GM12873 (cell line): ENCODE data around the gene ARAP1.

Experiments used
- CTCF ChIP-seq: IDR thresholded peaks from 2 replicates; pipeline ENCODE4 v1.5.1; 2012; ENCODE audit warnings: low read depth, mild to moderate bottlenecking, moderate library complexity, low read length, control low read depth; ENCODE audit not compliant: insufficient read depth; ENCODE audit errors: missing control alignments

The ARAP1 gene

GRCh38 chr11:72673284-72673942 lies 78.8 kb downstream of the ARAP1 start:
- no peak for TF ChIP-seq CTCF

- TF ChIP-seq CTCF = no peak
These were observed 79.5 kb downstream of the ARAP1 start for GRCh38 chr11:72672597-72673238.

- TF ChIP-seq CTCF = no peak
These were observed 80.8 kb downstream of the ARAP1 start for GRCh38 chr11:72671152-72672099.

GRCh38 chr11:72670041-72670440 lies 82.2 kb downstream of the ARAP1 start:
- TF ChIP-seq CTCF = no peak

GRCh38 chr11:72669527-72669926 lies 82.7 kb downstream of the ARAP1 start:
- no peak for TF ChIP-seq CTCF

- no peak for TF ChIP-seq CTCF
These were observed 83.4 kb downstream of the ARAP1 start for GRCh38 chr11:72668629-72669347.
